CD4-positive, alpha-beta T cell treated with Interleukin-17A for 4 hours (primary cell): Measurements from ENCODE around the gene TMC6.
"Not testable (repeated sequence)": the region's sequence is repeated elsewhere in the genome, so short reads cannot be mapped to it uniquely, and the experiment has no call there.

Experiments used
- DNase-seq: peaks from one replicate; pipeline ENCODE4 v3.0.0-alpha.2; 2020; ENCODE audit warnings: mixed read lengths

TMC6 gene

GRCh38 chr17:78154903-78155811, 26.6 kb upstream of the TMC6 start:
- no peak for DNase-seq

GRCh38 chr17:78151514-78152008, 23.0 kb upstream of the TMC6 start:
- DNase-seq = no peak

- no peak for DNase-seq
Measured at GRCh38 chr17:78148286-78149016, 19.9 kb upstream of the TMC6 start.

- DNase-seq = peak; percentile 29
Measured at GRCh38 chr17:78147315-78147998, 18.9 kb upstream of the TMC6 start.

- DNase-seq = no peak
Measured at GRCh38 chr17:78146881-78147280, 18.3 kb upstream of the TMC6 start.

GRCh38 chr17:78146471-78146869, 17.9 kb upstream of the TMC6 start:
- DNase-seq = no peak

- DNase-seq = no peak
Measured at GRCh38 chr17:78144736-78145641, 16.4 kb upstream of the TMC6 start.

- DNase-seq = no peak
Measured at GRCh38 chr17:78144147-78144719, 15.7 kb upstream of the TMC6 start.

GRCh38 chr17:78143214-78144146, 14.9 kb upstream of the TMC6 start:
- DNase-seq = no peak

- peak; percentile 19 for DNase-seq
Measured at GRCh38 chr17:78142119-78142861, 13.7 kb upstream of the TMC6 start.

GRCh38 chr17:78141437-78142118, 13.0 kb upstream of the TMC6 start:
- DNase-seq = no peak

- DNase-seq = peak; percentile 94
Measured at GRCh38 chr17:78140169-78141051, 11.9 kb upstream of the TMC6 start.

GRCh38 chr17:78139861-78140168, 11.3 kb upstream of the TMC6 start:
- not testable (repeated sequence) for DNase-seq

GRCh38 chr17:78138204-78139060, 9.9 kb upstream of the TMC6 start:
- DNase-seq = no peak

GRCh38 chr17:78137392-78138203, 9.0 kb upstream of the TMC6 start:
- peak; percentile 64 for DNase-seq

GRCh38 chr17:78135858-78136500, 7.4 kb upstream of the TMC6 start:
- DNase-seq = no peak
